Measurements from ENCODE around the gene SPDYE2.
"Not testable (repeated sequence)": the region's sequence is repeated elsewhere in the genome, so short reads cannot be mapped to it uniquely, and the experiment has no call there.

DNA sequence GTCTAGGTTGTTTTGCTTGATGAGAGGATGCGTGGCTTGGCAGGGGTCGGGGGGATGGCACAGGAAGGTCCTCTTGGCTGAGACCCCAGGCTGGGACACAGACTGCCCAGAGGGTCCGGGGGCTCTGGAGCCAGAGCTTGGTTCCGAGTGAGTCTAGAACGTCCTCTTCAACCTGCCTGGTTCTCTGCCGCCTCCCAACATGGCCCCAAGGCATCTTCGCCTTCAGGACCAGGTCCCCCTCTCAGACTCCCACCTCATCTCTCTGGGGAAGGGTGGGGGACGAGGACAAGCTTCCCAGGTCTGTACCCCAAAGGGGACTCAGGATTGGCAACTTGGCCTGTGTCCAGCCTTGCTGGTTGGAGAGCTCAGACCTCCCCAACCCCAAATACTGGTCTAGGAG is 8.9 kb upstream of the SPDYE2 start:
- TF ChIP-seq, protein P1, sequence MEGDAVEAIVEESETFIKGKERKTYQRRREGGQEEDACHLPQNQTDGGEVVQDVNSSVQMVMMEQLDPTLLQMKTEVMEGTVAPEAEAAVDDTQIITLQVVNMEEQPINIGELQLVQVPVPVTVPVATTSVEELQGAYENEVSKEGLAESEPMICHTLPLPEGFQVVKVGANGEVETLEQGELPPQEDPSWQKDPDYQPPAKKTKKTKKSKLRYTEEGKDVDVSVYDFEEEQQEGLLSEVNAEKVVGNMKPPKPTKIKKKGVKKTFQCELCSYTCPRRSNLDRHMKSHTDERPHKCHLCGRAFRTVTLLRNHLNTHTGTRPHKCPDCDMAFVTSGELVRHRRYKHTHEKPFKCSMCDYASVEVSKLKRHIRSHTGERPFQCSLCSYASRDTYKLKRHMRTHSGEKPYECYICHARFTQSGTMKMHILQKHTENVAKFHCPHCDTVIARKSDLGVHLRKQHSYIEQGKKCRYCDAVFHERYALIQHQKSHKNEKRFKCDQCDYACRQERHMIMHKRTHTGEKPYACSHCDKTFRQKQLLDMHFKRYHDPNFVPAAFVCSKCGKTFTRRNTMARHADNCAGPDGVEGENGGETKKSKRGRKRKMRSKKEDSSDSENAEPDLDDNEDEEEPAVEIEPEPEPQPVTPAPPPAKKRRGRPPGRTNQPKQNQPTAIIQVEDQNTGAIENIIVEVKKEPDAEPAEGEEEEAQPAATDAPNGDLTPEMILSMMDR (IDR thresholded peaks at IDR 0.05): not testable (repeated sequence)
- TF ChIP-seq POLR2A (IDR thresholded peaks at IDR 0.05): not testable (repeated sequence)
